ENCODE data around the gene ZNF8.

GRCh38 chr19:58351990-58352755, 73.4 kb downstream of the ZNF8 start:
- no peak for TF ChIP-seq CTCF (IDR thresholded peaks at IDR 0.05)
- TF ChIP-seq POLR2AphosphoS5 (IDR thresholded peaks at IDR 0.05): no peak
- TF ChIP-seq POLR2A (IDR thresholded peaks at IDR 0.05): no peak
